Nephron progenitor cell (in vitro differentiated cells): ENCODE data around the gene C1orf198.

Experiments used
- DNase-seq: peaks from one replicate; pipeline ENCODE4 v3.0.0; 2021
- H3K27ac Mint-ChIP-seq: 2 replicates; pipeline ENCODE4 v1.8.0; 2021; ENCODE audit warnings: mild to moderate bottlenecking, moderate library complexity, mixed read lengths
- H3K27me3 Mint-ChIP-seq: 2 replicates; pipeline ENCODE4 v1.8.0; 2021; ENCODE audit warnings: mild to moderate bottlenecking, low read depth, mixed read lengths; ENCODE audit not compliant: poor library complexity
- H3K36me3 Mint-ChIP-seq: 2 replicates; pipeline ENCODE4 v1.8.0; 2021; ENCODE audit warnings: low read depth, mixed read lengths
- H3K4me1 Mint-ChIP-seq: 2 replicates; pipeline ENCODE4 v1.8.0; 2021; ENCODE audit warnings: mixed read lengths
- H3K4me3 Mint-ChIP-seq: 2 replicates; pipeline ENCODE4 v1.8.0; 2021; ENCODE audit warnings: mild to moderate bottlenecking, moderate library complexity, mixed read lengths
- H3K9me3 Mint-ChIP-seq: 2 replicates; pipeline ENCODE4 v1.8.0; 2021; ENCODE audit warnings: mild to moderate bottlenecking, moderate library complexity, mixed read lengths
- TF ChIP-seq, protein P1 (sequence below): fragments of 200-600 bp; sonication (generic); IDR thresholded peaks from 2 replicates; pipeline ENCODE4 v1.5.0; 2021; ENCODE audit warnings: antibody characterized with exemption

The C1orf198 gene

GRCh38 chr1:230863449-230863848 lies 4.9 kb downstream of the C1orf198 start:
- peaks cover 41% of the 10 kb centered on the region for H3K36me3 Mint-ChIP-seq
- H3K27ac Mint-ChIP-seq = peak overlapping the region; percentile 83

DNA sequence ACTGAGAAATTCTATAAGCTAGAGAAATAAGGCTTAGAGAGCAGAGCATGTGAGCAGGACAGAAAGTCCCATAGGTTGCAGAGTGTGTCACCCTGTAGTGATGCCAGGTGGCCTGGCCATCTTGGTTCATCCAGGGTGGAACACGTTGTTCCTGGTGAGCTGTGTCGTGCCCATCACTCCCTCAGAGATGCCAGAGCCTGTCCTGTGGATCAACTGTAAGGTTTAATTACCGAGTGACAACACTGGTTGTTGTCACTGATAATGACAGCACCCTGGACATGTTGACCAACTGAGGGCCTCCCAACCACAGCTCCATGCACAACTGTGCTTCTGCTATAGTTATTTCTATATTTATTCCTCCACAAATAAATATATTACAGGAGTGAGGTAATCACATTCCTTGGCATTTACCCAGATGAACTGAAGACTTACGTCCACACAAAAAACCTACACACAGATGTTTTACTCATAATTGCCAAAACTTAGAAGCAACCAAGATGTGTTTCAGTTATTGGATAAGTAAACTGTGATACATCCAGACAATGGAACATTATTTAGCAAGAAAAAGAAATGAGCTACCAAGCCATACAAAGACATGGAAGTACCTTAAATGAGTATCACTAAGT lies 6.2 kb downstream of the C1orf198 start:
- H3K4me3 Mint-ChIP-seq = no peak overlapping the region
- no peaks in the 10 kb centered on the region for H3K9me3 Mint-ChIP-seq
- TF ChIP-seq, protein P1, sequence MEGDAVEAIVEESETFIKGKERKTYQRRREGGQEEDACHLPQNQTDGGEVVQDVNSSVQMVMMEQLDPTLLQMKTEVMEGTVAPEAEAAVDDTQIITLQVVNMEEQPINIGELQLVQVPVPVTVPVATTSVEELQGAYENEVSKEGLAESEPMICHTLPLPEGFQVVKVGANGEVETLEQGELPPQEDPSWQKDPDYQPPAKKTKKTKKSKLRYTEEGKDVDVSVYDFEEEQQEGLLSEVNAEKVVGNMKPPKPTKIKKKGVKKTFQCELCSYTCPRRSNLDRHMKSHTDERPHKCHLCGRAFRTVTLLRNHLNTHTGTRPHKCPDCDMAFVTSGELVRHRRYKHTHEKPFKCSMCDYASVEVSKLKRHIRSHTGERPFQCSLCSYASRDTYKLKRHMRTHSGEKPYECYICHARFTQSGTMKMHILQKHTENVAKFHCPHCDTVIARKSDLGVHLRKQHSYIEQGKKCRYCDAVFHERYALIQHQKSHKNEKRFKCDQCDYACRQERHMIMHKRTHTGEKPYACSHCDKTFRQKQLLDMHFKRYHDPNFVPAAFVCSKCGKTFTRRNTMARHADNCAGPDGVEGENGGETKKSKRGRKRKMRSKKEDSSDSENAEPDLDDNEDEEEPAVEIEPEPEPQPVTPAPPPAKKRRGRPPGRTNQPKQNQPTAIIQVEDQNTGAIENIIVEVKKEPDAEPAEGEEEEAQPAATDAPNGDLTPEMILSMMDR = no peak
- H3K27me3 Mint-ChIP-seq = peaks cover 8% of the 10 kb centered on the region
- H3K36me3 Mint-ChIP-seq = peaks cover 45% of the 10 kb centered on the region
- no peak overlapping the region for H3K27ac Mint-ChIP-seq
- peaks cover 59% of the 10 kb centered on the region for H3K4me1 Mint-ChIP-seq
- no peak for DNase-seq

More at GRCh38 chr1:230863449-230863848, 4.9 kb downstream of the C1orf198 start:
- peaks cover 15% of the 10 kb centered on the region for H3K27me3 Mint-ChIP-seq
- TF ChIP-seq, protein P1 = no peak
- H3K9me3 Mint-ChIP-seq = no peaks in the 10 kb centered on the region
- no peak for DNase-seq
- H3K4me1 Mint-ChIP-seq = peaks cover 61% of the 10 kb centered on the region
- H3K4me3 Mint-ChIP-seq = no peak overlapping the region

GRCh38 chr1:230861489-230861888 lies 6.8 kb downstream of the C1orf198 start:
- H3K27ac Mint-ChIP-seq = no peak overlapping the region
- H3K4me1 Mint-ChIP-seq = peaks cover 58% of the 10 kb centered on the region
- DNase-seq = no peak

DNA sequence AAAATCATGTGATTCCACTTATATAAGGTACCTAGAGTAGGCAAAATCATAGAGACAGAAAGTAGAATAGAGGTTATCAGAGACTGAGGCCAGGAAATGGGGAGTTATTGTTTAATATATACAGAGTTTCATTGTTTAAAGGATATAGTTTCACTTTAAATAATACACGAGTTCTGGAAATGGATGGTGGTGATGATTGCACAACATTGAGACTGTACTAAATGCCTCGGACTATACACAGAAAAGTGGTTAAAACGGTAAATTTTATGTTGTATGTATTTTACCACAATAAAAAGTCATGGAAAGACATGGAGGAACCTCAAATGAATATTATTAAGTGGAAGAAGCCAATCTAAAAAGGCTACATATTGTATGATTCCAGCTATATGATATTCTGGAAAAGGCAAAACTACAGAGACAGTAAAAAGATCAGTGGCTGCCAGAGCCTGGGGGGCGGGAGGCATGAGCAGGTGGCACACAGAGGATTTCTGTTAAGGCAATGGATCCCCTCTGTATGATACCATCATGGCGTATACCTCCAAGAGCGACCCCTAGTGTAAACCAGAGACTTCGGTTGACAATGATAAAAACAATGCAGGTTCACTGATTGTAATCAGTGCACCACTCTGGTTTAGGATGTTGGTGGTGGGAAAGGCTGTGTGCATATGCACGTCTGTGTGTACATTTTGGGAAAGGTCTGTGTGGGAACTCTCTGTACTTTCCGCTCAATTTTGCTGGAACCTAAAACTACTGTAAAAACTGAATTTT lies 7.5 kb downstream of the C1orf198 start:
- Mint-ChIP-seq H3K27ac (no peak overlapping the region), H3K9me3 (no peaks in the 10 kb centered on the region), H3K36me3 (peaks cover 57% of the 10 kb centered on the region), H3K4me3 (no peak overlapping the region), H3K4me1 (peaks cover 58% of the 10 kb centered on the region), H3K27me3 (no peaks in the 10 kb centered on the region)
- TF ChIP-seq, protein P1 = no peak
- no peak for DNase-seq

More at GRCh38 chr1:230861489-230861888, 6.8 kb downstream of the C1orf198 start:
- TF ChIP-seq, protein P1 = no peak
- Mint-ChIP-seq H3K36me3 (peaks cover 50% of the 10 kb centered on the region), H3K4me3 (no peak overlapping the region), H3K9me3 (no peaks in the 10 kb centered on the region), H3K27me3 (peaks cover 4% of the 10 kb centered on the region)

GRCh38 chr1:230858918-230859729 lies 9.2 kb downstream of the C1orf198 start:
- no peak for DNase-seq
- no peak overlapping the region for H3K27ac Mint-ChIP-seq
- TF ChIP-seq, protein P1 = no peak

More at GRCh38 chr1:230858918-230859729, 9.2 kb downstream of the C1orf198 start:
- H3K27me3 Mint-ChIP-seq = no peaks in the 10 kb centered on the region
- H3K36me3 Mint-ChIP-seq = peaks cover 62% of the 10 kb centered on the region
- H3K4me3 Mint-ChIP-seq = no peak overlapping the region
- no peaks in the 10 kb centered on the region for H3K9me3 Mint-ChIP-seq
- H3K4me1 Mint-ChIP-seq = peaks cover 43% of the 10 kb centered on the region
